MCF 10A (cell line): ENCODE data around the gene STARD13. TPM values are rescaled to one million over a fixed set of nuclear protein-coding genes. Genes with fewer than 3 reads are reported as not detected.
A peak's percentile ranks its signal among the peaks of the same experiment; 100 is the strongest.

Experiments
- BruUV-seq: library from RNA; stranded (reverse); fragments of 400-500 nt; replicated peaks from 2 replicates; lab custom pipeline; 2021; lab: Mats Ljungman, UMichigan
- CTCF ChIA-PET: fragments of 300-600 bp; sonication (Branson Sonifier 250); formaldehyde crosslinking; extraction: SDS; loops from one replicate; lab custom pipeline; 2021; ENCODE audit warnings: antibody characterized with exemption, inconsistent platforms; lab: Yijun Ruan, JAX
- POLR2A ChIA-PET: fragments of 300-600, 350-650 bp; sonication (Branson Sonifier 250); formaldehyde crosslinking; extraction: SDS; loops from one replicate; lab custom pipeline; 2020; ENCODE audit warnings: antibody characterized with exemption, inconsistent platforms; lab: Yijun Ruan, JAX
- DNase-seq: peaks from one replicate; pipeline ENCODE4 v3.0.0-alpha.2; 2018; ENCODE audit not compliant: unreplicated experiment
- H3K27ac Mint-ChIP-seq: one replicate; pipeline ENCODE4 v1.8.0; 2022; ENCODE audit warnings: mild to moderate bottlenecking, low read depth, mixed read lengths; ENCODE audit not compliant: unreplicated experiment
- H3K27me3 Mint-ChIP-seq: one replicate; pipeline ENCODE4 v1.8.0; 2022; ENCODE audit warnings: mixed read lengths; ENCODE audit not compliant: insufficient read depth, unreplicated experiment
- H3K36me3 Mint-ChIP-seq: one replicate; pipeline ENCODE4 v1.8.0; 2022; ENCODE audit warnings: mild to moderate bottlenecking, moderate library complexity, mixed read lengths; ENCODE audit not compliant: insufficient read depth, unreplicated experiment
- H3K4me1 Mint-ChIP-seq: one replicate; pipeline ENCODE4 v1.8.0; 2022; ENCODE audit warnings: mixed read lengths; ENCODE audit not compliant: insufficient read depth, unreplicated experiment
- H3K4me3 Mint-ChIP-seq: one replicate; pipeline ENCODE4 v1.8.0; 2022; ENCODE audit warnings: mild to moderate bottlenecking, moderate library complexity, mixed read lengths; ENCODE audit not compliant: unreplicated experiment
- H3K9me3 Mint-ChIP-seq: one replicate; pipeline ENCODE4 v1.8.0; 2022; ENCODE audit warnings: mixed read lengths; ENCODE audit not compliant: unreplicated experiment
- CTCF ChIP-seq: fragments of 200-600 bp; IDR thresholded peaks from one replicate; pipeline ENCODE4 v1.8.0; 2022; ENCODE audit warnings: antibody characterized with exemption, mild to moderate bottlenecking; ENCODE audit not compliant: unreplicated experiment
- intact Hi-C: fragments of 100-400 bp; cut with micrococcal nuclease; formaldehyde crosslinking; loops from 2 replicates; pipeline ENCODE4 v1.14.1; 2022
- total RNA-seq: library from RNA; stranded (reverse); gene quantifications from 2 replicates; pipeline ENCODE4 v1.2.3, GENCODE V29; 2022

The STARD13 gene
- total RNA-seq, 1 experiment from 2014 or later = 31.9 TPM

GRCh38 chr13:33265607-33266006, 19.9 kb downstream of the STARD13 start:
- ChIA-PET CTCF (no interaction called here), POLR2A (interaction anchor here (0.6 to 19.1 kb wide), 5 partner anchors 13 to 48 kb away, joined by 3 to 192 read pairs (median 4); partner anchors contain the start of gene STARD13)
- no peak for TF ChIP-seq CTCF
- intact Hi-C loops = no loop called here
- peak overlapping the region; percentile 59 for H3K27ac Mint-ChIP-seq
- H3K9me3 Mint-ChIP-seq = no peaks in the 10 kb centered on the region
- no peaks in the 10 kb centered on the region for H3K27me3 Mint-ChIP-seq
- BruUV-seq = no TSS peak
- peaks cover 55% of the 10 kb centered on the region for H3K36me3 Mint-ChIP-seq
- DNase-seq = no peak
- peaks cover 78% of the 10 kb centered on the region for H3K4me1 Mint-ChIP-seq
- no peak overlapping the region for H3K4me3 Mint-ChIP-seq

- no peaks in the 10 kb centered on the region for H3K9me3 Mint-ChIP-seq
- intact Hi-C loops = no loop called here
- H3K36me3 Mint-ChIP-seq = peaks cover 54% of the 10 kb centered on the region
- H3K27me3 Mint-ChIP-seq = no peaks in the 10 kb centered on the region
- POLR2A ChIA-PET = interaction anchor here (0.6 to 19.1 kb wide), 5 partner anchors 13 to 47 kb away, joined by 3 to 192 read pairs (median 4); partner anchors contain the start of gene STARD13
- H3K27ac Mint-ChIP-seq = peak overlapping the region; percentile 59
- peaks cover 80% of the 10 kb centered on the region for H3K4me1 Mint-ChIP-seq
- no peak for TF ChIP-seq CTCF
- peak overlapping the region; percentile 6 for H3K4me3 Mint-ChIP-seq
- no TSS peak for BruUV-seq
- CTCF ChIA-PET = no interaction called here
- DNase-seq = no peak
Measured at GRCh38 chr13:33265133-33265532, 20.4 kb downstream of the STARD13 start.

GRCh38 chr13:33264620-33264978, 21.0 kb downstream of the STARD13 start:
- POLR2A ChIA-PET = interaction anchor here (1.1 to 19.1 kb wide), 3 partner anchors 9 to 20 kb away, joined by 3 to 192 read pairs (median 66); partner anchors contain the start of gene STARD13
- Mint-ChIP-seq H3K27me3 (no peaks in the 10 kb centered on the region), H3K27ac (peak overlapping the region; percentile 59), H3K36me3 (peaks cover 54% of the 10 kb centered on the region), H3K4me1 (peaks cover 81% of the 10 kb centered on the region), H3K9me3 (no peaks in the 10 kb centered on the region), H3K4me3 (peak overlapping the region; percentile 6)
- peak; percentile 85 for DNase-seq
- CTCF ChIA-PET = no interaction called here
- intact Hi-C loops = no loop called here
- BruUV-seq = no TSS peak
- TF ChIP-seq CTCF = no peak

GRCh38 chr13:33263976-33264619, 21.5 kb downstream of the STARD13 start:
- no peak overlapping the region for H3K4me3 Mint-ChIP-seq
- TF ChIP-seq CTCF = no peak
- intact Hi-C loops = loop anchor here (2.0 kb wide), 1 partner anchor 21 kb away; the partner anchor contains the start of gene STARD13
- peak overlapping the region; percentile 59 for H3K27ac Mint-ChIP-seq
- H3K36me3 Mint-ChIP-seq = peaks cover 54% of the 10 kb centered on the region
- H3K4me1 Mint-ChIP-seq = peaks cover 86% of the 10 kb centered on the region
- DNase-seq = no peak
- no TSS peak for BruUV-seq
- ChIA-PET POLR2A (interaction anchor here (1.1 to 19.1 kb wide), 3 partner anchors 8 to 21 kb away, joined by 3 to 192 read pairs (median 66); partner anchors contain the start of gene STARD13), CTCF (interaction anchor here (1.0 kb wide), 1 partner anchor 12 kb away, joined by 3 read pairs; no protein-coding TSS in a partner anchor)
- H3K9me3 Mint-ChIP-seq = no peaks in the 10 kb centered on the region
- H3K27me3 Mint-ChIP-seq = no peaks in the 10 kb centered on the region
